GM21723 (cell line): ENCODE measurements around the gene EMC7.
"Not testable (repeated sequence)": the region's sequence is repeated elsewhere in the genome, so short reads cannot be mapped to it uniquely, and the experiment has no call there.

Experiments used
- ATAC-seq: cut with Tn5 transposase; IDR thresholded peaks from one replicate; pipeline ENCODE4 v1.9.1; 2021; ENCODE audit warnings: mild to moderate bottlenecking, moderate library complexity; ENCODE audit not compliant: unreplicated experiment

The EMC7 gene

DNA sequence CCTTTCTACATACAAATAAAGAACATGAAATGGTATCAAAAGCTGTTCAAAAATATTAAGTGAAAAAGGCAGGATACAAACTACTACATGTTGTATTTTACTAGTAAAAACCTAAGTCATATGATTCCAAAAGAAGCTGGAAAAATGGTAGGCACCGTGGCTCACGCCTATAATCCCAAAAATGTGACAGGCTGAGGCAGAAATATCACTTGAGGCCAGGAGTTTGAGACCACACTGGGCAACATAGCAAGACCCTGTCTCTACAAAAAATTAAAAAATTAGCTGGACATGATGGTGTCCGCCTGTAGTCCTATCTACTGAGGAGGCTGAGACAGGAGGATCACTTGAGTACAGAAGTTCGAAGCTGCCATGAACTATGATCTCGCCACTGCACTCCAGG is 1.7 kb downstream of the EMC7 start:
- ATAC-seq = no peak

GRCh38 chr15:34085746-34086145 is 15.9 kb downstream of the EMC7 start:
- ATAC-seq = no peak

DNA sequence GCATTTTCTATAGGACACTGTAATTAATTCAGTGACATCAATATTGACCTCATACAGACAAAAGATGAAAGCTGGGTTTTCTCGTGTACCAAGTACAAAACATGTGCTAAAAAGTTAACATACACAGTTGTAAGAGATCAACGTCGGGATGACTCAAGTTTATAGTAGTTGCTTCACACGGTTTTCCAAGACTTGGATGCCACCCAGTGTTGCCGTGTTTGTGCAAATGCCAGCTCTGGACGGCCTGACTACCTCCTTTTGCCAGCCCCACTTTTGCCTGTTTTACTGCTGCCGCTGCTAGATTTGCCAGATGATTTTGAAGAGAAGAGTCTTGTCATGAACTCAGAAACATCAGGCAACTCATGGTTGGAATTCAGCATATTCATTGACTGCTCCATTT is 17.6 kb downstream of the EMC7 start:
- no peak for ATAC-seq

DNA sequence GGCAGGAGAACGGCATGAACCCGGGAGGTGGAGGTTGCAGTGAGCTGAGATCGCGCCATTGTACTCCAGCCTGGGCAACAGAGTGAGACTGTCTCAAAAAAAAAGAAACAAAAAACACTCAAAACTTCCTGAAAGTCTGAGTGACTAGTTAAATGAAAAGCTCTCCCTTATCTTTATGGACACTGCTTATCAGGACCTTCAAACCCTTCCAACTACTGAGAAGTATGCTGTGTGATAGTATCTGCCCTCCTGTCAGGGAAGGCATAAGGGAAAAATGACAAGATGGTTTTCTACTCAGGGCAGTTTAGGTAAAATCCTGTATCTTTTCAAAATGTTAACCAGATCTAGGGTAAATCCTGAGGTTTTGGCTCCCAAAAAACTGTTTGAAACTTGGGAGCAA is 21.8 kb downstream of the EMC7 start:
- ATAC-seq = no peak

GRCh38 chr15:34078900-34079299 is 22.8 kb downstream of the EMC7 start:
- ATAC-seq = no peak

GRCh38 chr15:34076785-34077184 is 24.9 kb downstream of the EMC7 start:
- no peak for ATAC-seq

DNA sequence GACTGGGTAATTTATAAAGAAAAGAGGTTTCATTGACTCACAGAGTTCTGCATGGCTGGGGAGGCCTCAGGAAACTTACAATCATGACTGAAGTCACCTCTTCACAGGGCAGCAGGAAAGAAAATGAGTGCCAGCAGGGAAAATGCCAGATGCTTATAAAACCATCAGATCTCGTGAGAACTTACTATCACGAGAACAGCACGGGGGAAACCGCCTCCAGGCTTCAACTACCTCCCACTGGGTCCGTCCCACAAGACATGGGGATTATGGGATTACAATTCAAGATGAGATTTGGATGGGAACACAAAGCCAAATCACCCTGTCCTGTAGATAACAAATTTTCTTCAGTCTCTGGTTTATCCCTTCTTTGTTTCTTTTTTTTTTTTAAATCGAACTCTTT is 31.7 kb downstream of the EMC7 start:
- no peak for ATAC-seq

DNA sequence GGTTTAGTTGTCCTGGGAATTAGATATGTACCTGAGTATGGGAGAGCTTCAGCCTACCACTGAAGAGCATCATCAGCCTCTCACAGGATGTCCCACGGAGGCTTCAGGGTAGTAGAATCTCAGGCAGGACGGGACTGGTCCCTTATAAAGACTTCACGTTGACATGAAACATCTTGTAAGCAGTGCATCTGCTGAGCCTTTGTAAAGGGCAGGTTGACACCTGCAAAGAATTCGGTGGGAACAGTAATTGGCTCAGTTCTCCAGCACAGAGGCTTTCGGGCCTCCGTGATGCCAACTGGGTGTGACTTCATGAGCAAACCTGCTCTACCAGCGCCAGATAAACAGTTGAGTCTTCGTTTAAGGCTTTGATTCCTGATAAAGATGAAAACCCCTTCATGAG is 35.7 kb downstream of the EMC7 start:
- ATAC-seq = no peak

- ATAC-seq = no peak
Observed at GRCh38 chr15:34065261-34065660, 36.4 kb downstream of the EMC7 start.

- ATAC-seq = no peak
Observed at GRCh38 chr15:34064438-34064837, 37.2 kb downstream of the EMC7 start.

- no peak for ATAC-seq
Observed at GRCh38 chr15:34059946-34060345, 41.7 kb downstream of the EMC7 start.

- ATAC-seq = no peak
Observed at GRCh38 chr15:34059476-34059875, 42.2 kb downstream of the EMC7 start.

- ATAC-seq = no peak
Observed at GRCh38 chr15:34056911-34057310, 44.8 kb downstream of the EMC7 start.

DNA sequence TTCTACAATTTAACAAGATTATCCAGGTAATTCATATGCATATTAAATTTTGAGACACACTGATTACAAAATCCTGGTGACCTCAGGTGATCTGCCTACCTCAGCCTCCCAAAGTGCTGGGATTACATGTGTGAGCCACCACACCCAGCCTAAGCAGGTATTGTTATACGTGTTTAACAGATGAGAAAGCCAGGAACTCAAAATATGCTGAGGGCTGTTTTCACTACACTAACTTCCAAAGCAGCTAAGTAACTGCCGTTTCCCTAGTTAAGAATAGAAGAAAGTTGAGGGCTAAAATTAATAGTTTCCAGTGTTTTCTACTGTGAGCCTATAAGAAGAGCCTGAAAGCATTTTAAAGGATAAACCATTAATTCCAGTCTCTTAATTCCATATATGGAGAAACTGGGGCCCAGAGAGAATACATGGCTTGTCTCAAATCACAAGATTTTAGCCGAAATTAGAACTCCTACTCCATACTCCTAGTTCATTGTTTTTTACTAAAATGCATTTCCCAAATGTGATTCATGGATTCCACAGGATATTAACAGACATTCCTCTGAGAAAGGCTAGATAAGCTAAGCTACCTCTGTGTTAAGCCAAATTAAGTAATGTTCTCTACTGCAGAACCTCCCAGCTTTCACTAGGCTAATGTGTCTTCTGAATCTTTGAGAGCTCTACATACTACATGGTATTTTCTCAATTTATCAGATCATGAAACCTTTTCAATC is 45.6 kb downstream of the EMC7 start:
- no peak for ATAC-seq

GRCh38 chr15:34054081-34054707 is 47.5 kb downstream of the EMC7 start:
- no peak for ATAC-seq

GRCh38 chr15:34050385-34050784 is 51.3 kb downstream of the EMC7 start:
- ATAC-seq = not testable (repeated sequence)

- ATAC-seq = no peak
Observed at GRCh38 chr15:34049112-34049511, 52.5 kb downstream of the EMC7 start.

DNA sequence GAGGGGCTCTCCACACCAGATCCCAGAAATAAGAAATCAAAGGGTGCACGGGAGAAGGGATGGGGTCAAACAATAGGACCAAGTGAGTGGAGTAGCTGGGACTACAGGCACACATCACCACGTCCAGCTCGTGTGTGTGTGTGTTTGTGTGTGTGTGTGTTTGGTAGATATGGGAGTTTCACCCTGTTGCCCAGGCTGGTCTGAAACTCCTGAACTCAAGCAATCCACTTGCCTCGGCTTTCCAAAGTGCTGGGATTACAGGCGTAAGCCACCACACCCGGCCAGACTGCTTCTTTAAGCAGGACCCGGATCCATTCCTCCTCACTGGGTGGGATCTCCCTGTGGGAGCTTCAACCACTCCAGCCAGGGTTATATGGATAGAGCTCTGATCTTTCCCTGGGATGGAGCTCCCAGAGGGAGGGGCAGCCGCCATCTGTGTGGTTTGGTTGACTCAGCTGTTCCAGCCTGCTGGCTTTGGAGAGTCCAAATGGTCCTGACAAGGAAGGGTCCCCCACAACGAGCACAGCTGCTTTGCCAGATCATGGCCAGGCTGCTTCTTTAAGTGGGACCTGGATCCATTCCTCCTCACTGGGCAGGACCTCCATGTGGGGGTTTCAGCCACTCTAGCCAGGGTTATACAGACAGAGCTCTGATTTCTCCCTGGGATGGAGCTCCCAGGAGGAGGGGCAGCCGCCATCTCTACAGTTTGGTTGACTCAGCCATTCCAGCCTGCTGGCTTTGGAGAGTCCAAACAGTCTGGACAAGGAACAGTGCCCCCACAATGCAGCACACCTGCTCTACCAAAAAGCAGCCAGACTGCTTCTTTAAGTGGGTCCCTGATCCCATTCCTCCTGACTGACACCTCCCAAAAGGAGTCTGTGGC is 53.5 kb downstream of the EMC7 start:
- no peak for ATAC-seq

- ATAC-seq = no peak
Observed at GRCh38 chr15:34046471-34047145, 55.1 kb downstream of the EMC7 start.

GRCh38 chr15:34043813-34044212 is 57.8 kb downstream of the EMC7 start:
- no peak for ATAC-seq

GRCh38 chr15:34043391-34043790 is 58.3 kb downstream of the EMC7 start:
- ATAC-seq = no peak
